GM21423 (cell line): ENCODE data around the gene LRRC4B.
"Not testable (repeated sequence)": the region's sequence is repeated elsewhere in the genome, so short reads cannot be mapped to it uniquely, and the experiment has no call there.

Source experiments
- ATAC-seq: cut with Tn5 transposase; IDR thresholded peaks from one replicate; pipeline ENCODE4 v1.9.1; 2021; ENCODE audit warnings: mild to moderate bottlenecking, moderate library complexity; ENCODE audit not compliant: unreplicated experiment

LRRC4B gene

GRCh38 chr19:50489461-50490011 is 78.7 kb downstream of the LRRC4B start:
- no peak for ATAC-seq

DNA sequence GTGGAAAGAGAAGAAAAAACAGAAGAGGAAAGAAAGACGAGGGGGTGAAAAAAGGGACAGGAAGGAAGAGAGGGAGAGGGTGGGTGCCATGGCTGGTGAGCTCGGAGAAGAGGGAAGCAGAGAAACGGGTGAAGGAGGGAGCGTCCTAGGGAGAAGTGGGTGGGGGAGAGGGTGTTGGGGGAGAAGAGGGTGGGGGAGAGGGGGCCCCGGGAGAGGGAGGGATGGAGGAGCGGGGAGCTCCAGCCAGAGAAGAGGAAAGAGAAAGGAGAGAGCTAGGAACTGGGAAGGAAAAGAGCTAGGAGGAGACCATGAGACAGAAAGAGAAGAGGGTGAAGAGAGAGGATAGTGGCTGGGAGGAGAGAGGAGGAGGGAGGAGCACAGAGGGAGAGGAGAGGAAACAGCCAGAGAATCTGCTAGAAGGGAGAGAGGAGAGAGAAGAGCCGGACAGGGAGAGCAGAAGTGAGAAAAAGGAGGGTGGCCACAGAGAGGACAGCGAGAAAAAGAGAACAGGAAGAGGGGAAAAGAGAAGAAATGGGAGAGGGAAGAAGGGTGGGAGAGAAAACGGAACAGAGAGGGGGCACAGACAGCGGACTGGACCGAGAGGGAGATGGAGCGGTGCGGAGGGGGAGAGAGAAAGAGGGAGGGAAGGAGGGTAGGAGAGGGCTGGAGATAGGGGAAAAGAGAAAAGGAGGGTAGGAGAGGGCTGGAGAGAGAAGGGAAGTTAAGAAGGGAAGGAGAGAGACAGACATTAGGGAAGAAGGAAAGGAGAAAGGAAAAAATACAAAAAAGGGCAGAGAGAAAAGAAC is 79.6 kb downstream of the LRRC4B start:
- ATAC-seq, result no peak

- ATAC-seq, result no peak
Measured at GRCh38 chr19:50486823-50487515, 81.3 kb downstream of the LRRC4B start.

GRCh38 chr19:50485284-50485955 is 82.8 kb downstream of the LRRC4B start:
- no peak for ATAC-seq

DNA sequence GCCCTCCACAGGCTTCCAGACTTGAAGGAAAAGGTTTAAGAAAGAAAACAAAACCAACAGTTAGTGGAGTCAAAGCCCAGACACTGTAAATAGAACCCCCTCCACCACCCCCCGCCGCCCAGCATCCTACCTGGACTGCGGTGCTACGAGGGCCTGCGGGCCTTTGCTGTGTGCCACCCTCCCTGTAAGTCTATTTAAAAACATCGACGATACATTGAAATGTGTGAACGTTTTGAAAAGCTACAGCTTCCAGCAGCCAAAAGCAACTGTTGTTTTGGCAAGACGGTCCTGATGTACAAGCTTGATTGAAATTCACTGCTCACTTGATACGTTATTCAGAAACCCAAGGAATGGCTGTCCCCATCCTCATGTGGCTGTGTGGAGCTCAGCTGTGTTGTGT is 85.3 kb downstream of the LRRC4B start:
- no peak for ATAC-seq

DNA sequence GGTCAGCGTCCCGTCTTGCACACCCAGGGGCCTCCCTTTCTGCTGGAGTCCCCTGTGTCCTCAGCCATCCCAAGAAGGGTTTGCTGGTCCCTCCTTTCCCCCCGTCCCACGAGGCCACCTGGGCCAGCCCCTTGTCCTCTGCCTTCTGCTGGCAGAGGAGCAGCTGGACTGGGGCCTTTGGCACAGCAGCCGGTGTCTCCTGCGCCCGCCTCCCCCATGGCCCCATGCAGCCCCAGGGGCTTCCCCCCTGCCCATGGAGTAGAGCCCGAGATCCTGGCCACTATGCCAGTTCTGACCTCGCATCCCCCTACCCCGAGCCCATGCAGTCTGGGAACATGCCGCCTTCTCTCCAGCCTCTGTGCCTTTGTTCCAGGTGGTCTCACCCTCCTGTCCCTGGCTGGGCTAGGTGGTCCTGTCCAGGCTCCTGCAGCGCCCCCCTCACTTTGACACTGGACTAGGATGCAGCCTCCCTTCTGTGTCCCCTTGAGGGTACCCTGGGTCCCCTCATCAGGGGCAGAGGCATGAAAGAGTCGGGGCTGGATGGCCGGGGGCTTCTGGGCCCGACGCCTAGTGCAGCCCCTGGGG is 85.9 kb downstream of the LRRC4B start:
- no peak for ATAC-seq

- ATAC-seq, result no peak
Measured at GRCh38 chr19:50481351-50482149, 86.7 kb downstream of the LRRC4B start.

DNA sequence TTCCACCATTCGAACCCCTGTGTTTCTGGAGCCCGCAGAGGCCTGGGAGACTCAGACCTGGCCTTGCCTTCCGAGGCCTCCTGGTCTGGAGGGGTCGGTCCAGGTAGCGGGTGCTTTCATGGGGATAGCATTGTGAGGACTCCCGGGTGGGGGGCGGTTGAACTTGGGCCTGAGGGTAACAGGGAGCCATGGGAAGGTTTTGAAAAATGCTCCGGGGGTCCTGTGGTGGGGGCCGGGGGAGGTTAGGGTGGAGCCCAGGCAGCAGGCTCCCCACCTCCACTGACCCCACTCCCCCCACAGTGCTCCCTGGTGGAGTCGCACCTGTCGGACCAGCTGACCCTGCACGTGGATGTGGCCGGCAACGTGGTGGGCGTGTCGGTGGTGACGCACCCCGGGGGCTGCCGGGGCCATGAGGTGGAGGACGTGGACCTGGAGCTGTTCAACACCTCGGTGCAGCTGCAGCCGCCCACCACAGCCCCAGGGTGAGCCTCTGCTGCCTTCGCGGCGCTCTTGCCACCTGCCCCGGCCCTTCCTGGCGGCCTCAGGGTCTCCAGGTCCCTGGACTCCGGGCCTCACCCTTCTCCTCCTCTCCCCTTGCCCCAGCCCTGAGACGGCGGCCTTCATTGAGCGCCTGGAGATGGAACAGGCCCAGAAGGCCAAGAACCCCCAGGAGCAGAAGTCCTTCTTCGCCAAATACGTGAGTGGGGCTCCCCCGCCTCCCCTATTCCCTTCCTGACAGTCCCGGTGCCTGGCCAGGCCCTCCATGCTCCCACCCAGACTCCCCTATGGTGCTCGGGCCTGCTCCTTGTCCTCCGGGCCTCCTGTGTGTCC is 87.7 kb downstream of the LRRC4B start:
- no peak for ATAC-seq

- no peak for ATAC-seq
Measured at GRCh38 chr19:50479761-50480251, 88.4 kb downstream of the LRRC4B start.

GRCh38 chr19:50478901-50479715 is 89.1 kb downstream of the LRRC4B start:
- no peak for ATAC-seq

DNA sequence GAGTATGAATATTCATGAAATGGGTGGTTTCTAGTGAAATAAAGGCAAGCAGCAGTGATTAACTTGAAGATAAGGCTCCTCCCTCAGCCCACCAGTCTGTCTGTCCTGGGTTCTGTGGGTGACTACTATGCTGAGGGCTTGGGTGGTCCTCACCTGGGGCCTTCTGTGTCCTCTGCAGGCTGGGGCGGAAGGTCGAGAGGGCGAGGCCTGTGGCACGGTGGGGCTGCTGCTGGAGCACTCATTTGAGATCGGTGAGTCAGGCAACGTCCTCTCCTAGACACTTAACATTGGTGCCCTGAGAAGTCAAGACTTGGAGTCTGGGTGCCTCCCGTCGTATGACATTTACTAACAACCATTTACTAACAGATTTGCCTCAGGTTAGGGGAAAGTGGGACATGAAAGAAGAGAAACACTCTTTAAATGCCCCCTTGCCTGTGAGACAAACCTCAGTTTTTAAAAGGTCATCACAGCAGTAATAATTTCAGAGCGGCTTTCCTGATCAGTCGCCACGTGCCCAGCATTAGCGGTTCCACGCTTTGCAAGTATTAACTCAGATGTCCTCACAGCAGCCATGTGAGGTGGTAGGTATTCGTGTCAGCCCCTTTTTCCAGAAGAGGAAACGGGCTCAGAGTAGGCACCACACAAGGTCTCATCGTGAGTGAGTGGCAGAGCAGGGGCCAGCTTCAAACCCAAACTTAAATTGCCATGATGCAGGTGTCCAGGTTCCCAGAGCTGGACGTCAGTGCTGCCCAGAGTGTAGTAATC is 90.3 kb downstream of the LRRC4B start:
- ATAC-seq, result no peak

GRCh38 chr19:50476907-50477238 is 91.4 kb downstream of the LRRC4B start:
- ATAC-seq, result no peak

DNA sequence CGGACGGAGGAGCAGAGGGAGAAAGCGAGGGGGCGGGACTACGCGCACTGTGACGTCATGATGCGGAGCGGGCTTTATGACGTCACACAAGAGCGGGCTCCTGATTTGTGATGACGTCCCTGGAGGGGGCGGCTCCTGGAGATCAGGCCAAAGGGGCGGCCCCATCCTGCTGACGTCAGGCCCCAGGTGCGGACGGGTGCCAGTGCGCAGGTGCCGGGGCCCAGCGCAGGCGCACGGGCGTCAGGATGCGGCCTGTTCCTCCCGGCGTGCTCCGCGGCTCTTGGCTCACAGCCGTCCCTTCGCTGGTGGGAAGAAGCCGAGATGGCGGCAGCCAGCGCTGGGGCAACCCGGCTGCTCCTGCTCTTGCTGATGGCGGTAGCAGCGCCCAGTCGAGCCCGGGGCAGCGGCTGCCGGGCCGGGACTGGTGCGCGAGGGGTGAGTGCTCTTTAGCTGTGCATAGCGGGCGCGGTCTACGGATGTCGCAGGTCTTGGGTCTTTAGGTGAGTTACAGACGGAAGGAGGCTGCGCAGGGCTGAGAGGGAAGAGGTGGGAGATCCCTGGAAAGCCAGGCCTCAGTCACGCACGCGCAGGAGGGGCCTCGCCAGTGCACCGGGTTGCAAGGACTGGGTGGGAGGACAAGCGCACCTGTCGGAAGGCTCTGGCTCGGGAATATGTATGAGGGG is 91.9 kb downstream of the LRRC4B start, which contains the start of the genes EMC10 and GARIN5A:
EMC10 (plus strand) TSS at position 284 of the 683 bp plus-strand sequence; CDS start at position 322, 38 bp downstream.
GARIN5A (minus strand) TSS at position 625 of the 683 bp plus-strand sequence; CDS start at position 165, 460 bp downstream.
- peak; percentile 88 for ATAC-seq

DNA sequence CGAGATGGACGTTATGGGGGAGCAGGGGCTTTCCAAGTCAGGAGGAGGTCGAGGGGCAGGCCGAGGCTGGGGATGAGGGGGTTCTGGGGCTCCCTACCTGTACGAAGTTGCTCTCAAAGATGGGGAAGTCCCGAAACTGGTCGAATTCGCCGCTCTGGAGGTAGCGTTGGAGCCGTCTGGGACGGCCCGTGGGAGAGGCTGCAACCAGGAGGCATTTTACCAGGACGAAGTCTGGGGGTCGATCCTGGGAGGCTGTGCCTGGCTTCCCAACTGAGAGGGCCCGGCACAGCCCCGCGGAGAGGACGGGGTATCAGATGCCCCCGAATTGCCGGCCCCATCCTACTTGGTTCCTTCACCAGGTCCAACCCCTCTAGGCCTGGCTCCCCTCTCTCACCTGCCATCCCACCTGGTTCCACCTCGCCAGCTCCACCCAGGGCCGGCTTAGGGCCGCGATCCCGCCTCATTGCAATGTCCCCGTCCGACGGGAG is 92.5 kb downstream of the LRRC4B start:
- ATAC-seq, result no peak

DNA sequence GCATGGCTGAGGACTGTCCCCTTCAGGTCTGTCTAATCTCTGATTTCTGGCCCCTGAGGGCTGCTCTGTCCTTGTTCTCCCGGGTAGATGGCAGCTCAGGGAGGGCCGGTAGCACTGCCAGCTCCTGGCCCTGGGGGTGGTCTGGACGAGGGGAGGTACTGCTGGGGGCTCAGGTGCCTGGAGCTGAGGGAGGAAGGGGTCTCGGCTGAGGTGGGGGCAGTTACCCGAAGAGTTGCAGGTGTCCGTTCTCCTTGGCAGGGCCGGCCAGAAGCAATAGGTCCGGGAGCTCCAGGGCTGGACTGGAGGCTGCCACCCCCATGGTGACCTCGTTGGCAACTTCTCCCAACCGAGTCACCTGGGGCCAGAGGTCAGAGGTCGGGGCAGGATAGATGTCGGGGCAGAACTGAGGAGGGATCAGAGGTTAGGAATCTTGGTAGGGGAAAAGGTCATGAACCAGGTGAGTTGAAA is 93.1 kb downstream of the LRRC4B start:
- ATAC-seq, result no peak

GRCh38 chr19:50473336-50473735 is 94.9 kb downstream of the LRRC4B start:
- not testable (repeated sequence) for ATAC-seq

DNA sequence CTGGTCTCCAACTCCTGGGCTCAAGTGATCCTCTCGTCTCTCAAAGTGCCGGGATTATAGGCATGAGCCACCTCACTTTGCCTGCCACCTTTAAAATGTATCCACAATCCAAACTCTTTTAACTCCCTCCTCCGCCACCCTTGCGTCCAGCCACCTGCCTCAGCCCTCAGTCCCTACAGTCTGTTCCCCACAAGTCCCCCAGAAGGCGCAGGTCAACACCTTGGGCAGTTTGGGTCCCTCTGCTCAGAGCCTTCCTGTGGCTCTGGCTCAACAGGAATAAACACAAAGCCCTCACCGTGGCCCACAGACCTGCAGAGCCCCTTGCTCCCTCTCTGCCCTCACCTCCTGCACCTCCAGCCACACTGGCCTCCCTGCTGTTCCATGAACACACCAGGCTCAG is 99.4 kb downstream of the LRRC4B start:
- no peak for ATAC-seq
